ENCODE results near the gene BMF. TPM values are rescaled to one million over a fixed set of nuclear protein-coding genes. Genes with fewer than 3 reads are reported as not detected.

Gene BMF
- polyA plus RNA-seq, 1 donor from 2014 or later: 5.8 TPM

- H3K27ac ChIP-seq (ENCODE audit: low read length): no peak overlapping the region
- no peaks in the 10 kb centered on the region for H3K36me3 ChIP-seq (ENCODE audit: insufficient read depth, low read length)
- H3K4me3 ChIP-seq (ENCODE audit: low read length): no peak overlapping the region
- no peaks in the 10 kb centered on the region for H3K27me3 ChIP-seq (ENCODE audit: insufficient read depth, low read depth, low read length)
- no peak for TF ChIP-seq POLR2AphosphoS5 (IDR thresholded peaks at IDR 0.05)
- no peak for TF ChIP-seq CTCF (IDR thresholded peaks at IDR 0.05; ENCODE audit: poor library complexity, severe bottlenecking)
- no peak for TF ChIP-seq EP300 (conservative IDR thresholded peaks at IDR 0.05; ENCODE audit: poor library complexity, severe bottlenecking)
- TF ChIP-seq SMC3 (conservative IDR thresholded peaks at IDR 0.05; ENCODE audit: poor library complexity): no peak
- no peak for TF ChIP-seq REST (IDR thresholded peaks at IDR 0.05; ENCODE audit: borderline replicate concordance)
- no peak for TF ChIP-seq MXI1 (conservative IDR thresholded peaks at IDR 0.05; ENCODE audit: poor library complexity, severe bottlenecking)
- TF ChIP-seq RAD21 (conservative IDR thresholded peaks at IDR 0.05): no peak
- TF ChIP-seq EZH2 (IDR thresholded peaks at IDR 0.05; ENCODE audit: borderline replicate concordance, insufficient read depth, low read length, poor library complexity, severe bottlenecking): no peak
- TF ChIP-seq TAF1 (IDR thresholded peaks at IDR 0.05; ENCODE audit: low read depth): no peak
- H3K79me2 ChIP-seq (replicated peaks; ENCODE audit: insufficient read depth, low read length): no peaks in the 10 kb centered on the region
- H3F3A ChIP-seq (ENCODE audit: insufficient read depth, low read length, poor library complexity, severe bottlenecking): no peaks in the 10 kb centered on the region
- H3K9me2 ChIP-seq (ENCODE audit: insufficient read depth, low read length): no peaks in the 10 kb centered on the region
- H3K4me2 ChIP-seq (ENCODE audit: low read length): no peak overlapping the region
- no peak overlapping the region for H3K9ac ChIP-seq (ENCODE audit: low read length)
- H2AFZ ChIP-seq (ENCODE audit: low read depth, low read length): no peak overlapping the region
- no peaks in the 10 kb centered on the region for H4K20me1 ChIP-seq (ENCODE audit: insufficient read depth)
- no peaks in the 10 kb centered on the region for H3K9me3 ChIP-seq (ENCODE audit: low read length)
These were observed 59.7 kb downstream of the BMF start for GRCh38 chr15:40048926-40049475.

- H3K79me2 ChIP-seq (replicated peaks; ENCODE audit: insufficient read depth, low read length): no peaks in the 10 kb centered on the region
- no peak overlapping the region for H3K4me2 ChIP-seq (ENCODE audit: low read length)
- H3K27ac ChIP-seq (ENCODE audit: low read length): no peak overlapping the region
- no peak for TF ChIP-seq SMC3 (conservative IDR thresholded peaks at IDR 0.05; ENCODE audit: poor library complexity)
- TF ChIP-seq MXI1 (conservative IDR thresholded peaks at IDR 0.05; ENCODE audit: poor library complexity, severe bottlenecking): no peak
- TF ChIP-seq RAD21 (conservative IDR thresholded peaks at IDR 0.05): no peak
- TF ChIP-seq EZH2 (IDR thresholded peaks at IDR 0.05; ENCODE audit: borderline replicate concordance, insufficient read depth, low read length, poor library complexity, severe bottlenecking): no peak
- no peak for TF ChIP-seq CTCF (IDR thresholded peaks at IDR 0.05; ENCODE audit: poor library complexity, severe bottlenecking)
- TF ChIP-seq EP300 (conservative IDR thresholded peaks at IDR 0.05; ENCODE audit: poor library complexity, severe bottlenecking): no peak
- no peak for TF ChIP-seq REST (IDR thresholded peaks at IDR 0.05; ENCODE audit: borderline replicate concordance)
- no peak for TF ChIP-seq TAF1 (IDR thresholded peaks at IDR 0.05; ENCODE audit: low read depth)
- H2AFZ ChIP-seq (ENCODE audit: low read depth, low read length): no peak overlapping the region
- no peaks in the 10 kb centered on the region for H3K36me3 ChIP-seq (ENCODE audit: insufficient read depth, low read length)
- H3K9me3 ChIP-seq (ENCODE audit: low read length): no peaks in the 10 kb centered on the region
- no peaks in the 10 kb centered on the region for H3F3A ChIP-seq (ENCODE audit: insufficient read depth, low read length, poor library complexity, severe bottlenecking)
- no peaks in the 10 kb centered on the region for H4K20me1 ChIP-seq (ENCODE audit: insufficient read depth)
- no peaks in the 10 kb centered on the region for H3K27me3 ChIP-seq (ENCODE audit: insufficient read depth, low read depth, low read length)
- H3K9ac ChIP-seq (ENCODE audit: low read length): no peak overlapping the region
- H3K4me3 ChIP-seq (ENCODE audit: low read length): no peak overlapping the region
- no peaks in the 10 kb centered on the region for H3K9me2 ChIP-seq (ENCODE audit: insufficient read depth, low read length)
These were observed 60.4 kb downstream of the BMF start for GRCh38 chr15:40048211-40048792.
